Measurements from ENCODE around the gene RIMS1.
A peak's percentile ranks its signal among the peaks of the same experiment; 100 is the strongest.

RIMS1 gene

GRCh38 chr6:72140795-72141194, 254.4 kb downstream of the RIMS1 start:
- DNase-seq (ENCODE audit: low read depth in 1 of 2, low spot score in 1 of 2), result peak in 1 of 2 experiments; percentile 51
- in situ Hi-C loops (cut with HindIII; ENCODE audit: low pct_unique_long_range_greater_than_20kb, low sequenced_read_pairs), result no loop called here
- TF ChIP-seq JUND (IDR thresholded peaks at IDR 0.05; ENCODE audit: low read depth), result no peak

- DNase-seq (ENCODE audit: low read depth in 1 of 2, low spot score in 1 of 2), result no peak
- TF ChIP-seq JUND (IDR thresholded peaks at IDR 0.05; ENCODE audit: low read depth), result no peak
- in situ Hi-C loops (cut with HindIII; ENCODE audit: low pct_unique_long_range_greater_than_20kb, low sequenced_read_pairs), result no loop called here
These were observed 263.4 kb downstream of the RIMS1 start for GRCh38 chr6:72149715-72150114.

GRCh38 chr6:72151742-72152141, 265.4 kb downstream of the RIMS1 start:
- no peak for TF ChIP-seq JUND (IDR thresholded peaks at IDR 0.05; ENCODE audit: low read depth)
- no peak for DNase-seq (ENCODE audit: low read depth in 1 of 2, low spot score in 1 of 2)
- in situ Hi-C loops (cut with HindIII; ENCODE audit: low pct_unique_long_range_greater_than_20kb, low sequenced_read_pairs), result no loop called here

GRCh38 chr6:72175916-72176315, 289.6 kb downstream of the RIMS1 start:
- in situ Hi-C loops (cut with HindIII; ENCODE audit: low pct_unique_long_range_greater_than_20kb, low sequenced_read_pairs), result no loop called here
- no peak for TF ChIP-seq JUND (IDR thresholded peaks at IDR 0.05; ENCODE audit: low read depth)
- no peak for DNase-seq (ENCODE audit: low read depth in 1 of 2, low spot score in 1 of 2)

- peak; percentile 66 to 87 for DNase-seq (ENCODE audit: low read depth in 1 of 2, low spot score in 1 of 2)
- no peak for TF ChIP-seq JUND (IDR thresholded peaks at IDR 0.05; ENCODE audit: low read depth)
- in situ Hi-C loops (cut with HindIII; ENCODE audit: low pct_unique_long_range_greater_than_20kb, low sequenced_read_pairs), result no loop called here
These were observed 296.2 kb downstream of the RIMS1 start for GRCh38 chr6:72182337-72183246.

- DNase-seq (ENCODE audit: low read depth in 1 of 2, low spot score in 1 of 2), result no peak
- in situ Hi-C loops (cut with HindIII; ENCODE audit: low pct_unique_long_range_greater_than_20kb, low sequenced_read_pairs), result no loop called here
These were observed 317.6 kb downstream of the RIMS1 start for GRCh38 chr6:72203983-72204382.

GRCh38 chr6:72205500-72205899, 319.1 kb downstream of the RIMS1 start:
- TF ChIP-seq JUND (IDR thresholded peaks at IDR 0.05; ENCODE audit: low read depth), result no peak
- no peak for DNase-seq (ENCODE audit: low read depth in 1 of 2, low spot score in 1 of 2)
- in situ Hi-C loops (cut with HindIII; ENCODE audit: low pct_unique_long_range_greater_than_20kb, low sequenced_read_pairs), result no loop called here

More at GRCh38 chr6:72203983-72204382, 317.6 kb downstream of the RIMS1 start:
- no peak for TF ChIP-seq JUND (IDR thresholded peaks at IDR 0.05; ENCODE audit: low read depth)

- in situ Hi-C loops (cut with HindIII; ENCODE audit: low pct_unique_long_range_greater_than_20kb, low sequenced_read_pairs), result no loop called here
- TF ChIP-seq JUND (IDR thresholded peaks at IDR 0.05; ENCODE audit: low read depth), result no peak
- no peak for DNase-seq (ENCODE audit: low read depth in 1 of 2, low spot score in 1 of 2)
These were observed 320.3 kb downstream of the RIMS1 start for GRCh38 chr6:72206606-72207005.

- in situ Hi-C loops (cut with HindIII; ENCODE audit: low pct_unique_long_range_greater_than_20kb, low sequenced_read_pairs), result no loop called here
- TF ChIP-seq JUND (IDR thresholded peaks at IDR 0.05; ENCODE audit: low read depth), result no peak
- no peak for DNase-seq (ENCODE audit: low read depth in 1 of 2, low spot score in 1 of 2)
These were observed 326.3 kb downstream of the RIMS1 start for GRCh38 chr6:72212686-72213085.

GRCh38 chr6:72213654-72214053, 327.3 kb downstream of the RIMS1 start:
- no peak for DNase-seq (ENCODE audit: low read depth in 1 of 2, low spot score in 1 of 2)
- no peak for TF ChIP-seq JUND (IDR thresholded peaks at IDR 0.05; ENCODE audit: low read depth)
- in situ Hi-C loops (cut with HindIII; ENCODE audit: low pct_unique_long_range_greater_than_20kb, low sequenced_read_pairs), result no loop called here

- in situ Hi-C loops (cut with HindIII; ENCODE audit: low pct_unique_long_range_greater_than_20kb, low sequenced_read_pairs), result no loop called here
- TF ChIP-seq JUND (IDR thresholded peaks at IDR 0.05; ENCODE audit: low read depth), result no peak
These were observed 330.1 kb downstream of the RIMS1 start for GRCh38 chr6:72216222-72217068.

GRCh38 chr6:72217626-72218025, 331.3 kb downstream of the RIMS1 start:
- TF ChIP-seq JUND (IDR thresholded peaks at IDR 0.05; ENCODE audit: low read depth), result no peak
- DNase-seq (ENCODE audit: low read depth in 1 of 2, low spot score in 1 of 2), result no peak
- in situ Hi-C loops (cut with HindIII; ENCODE audit: low pct_unique_long_range_greater_than_20kb, low sequenced_read_pairs), result no loop called here

More at GRCh38 chr6:72216222-72217068, 330.1 kb downstream of the RIMS1 start:
- DNase-seq (ENCODE audit: low read depth in 1 of 2, low spot score in 1 of 2), result peak in 1 of 2 experiments; percentile 92

- TF ChIP-seq JUND (IDR thresholded peaks at IDR 0.05; ENCODE audit: low read depth), result no peak
- peak; percentile 8 to 78 for DNase-seq (ENCODE audit: low read depth in 1 of 2, low spot score in 1 of 2)
- in situ Hi-C loops (cut with HindIII; ENCODE audit: low pct_unique_long_range_greater_than_20kb, low sequenced_read_pairs), result no loop called here
These were observed 331.8 kb downstream of the RIMS1 start for GRCh38 chr6:72218125-72218524.

Measured in T47D (cell line).